GM08714 (cell line): ENCODE measurements around the gene ARID1B.

ENCODE experiments used
- H3K4me3 ChIP-seq: fragments of 200-500 bp; sonication (Bioruptor generic); 2 replicates; pipeline ENCODE4 v1.5.1; 2014; ENCODE audit warnings: mild to moderate bottlenecking, low read length, inconsistent platforms
- ZNF274 ChIP-seq: IDR thresholded peaks from 2 replicates; pipeline ENCODE4 v1.6.1; 2012; ENCODE audit warnings: mild to moderate bottlenecking, low read depth, low read length

ARID1B gene

DNA sequence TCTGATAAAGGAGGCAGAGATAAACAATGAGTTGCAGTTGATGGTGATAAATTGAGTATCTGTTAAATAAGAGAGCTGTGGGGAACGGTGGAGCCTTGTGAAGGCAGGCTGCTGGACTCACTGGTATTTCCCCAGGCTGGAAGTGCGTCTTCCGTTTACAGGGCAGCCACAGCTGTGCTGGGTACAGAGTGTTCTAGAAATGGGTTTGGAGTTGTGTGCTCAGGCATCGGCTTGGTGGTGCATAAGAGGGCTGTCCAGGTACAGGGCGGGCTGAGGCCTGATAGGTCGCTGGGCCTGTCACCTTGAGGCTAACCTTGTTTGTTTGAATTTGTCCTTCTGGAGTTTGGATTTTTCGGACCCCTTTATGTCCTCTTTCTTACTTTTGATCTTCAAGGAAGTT, 39.3 kb downstream of the ARID1B start:
- H3K4me3 ChIP-seq: no peak overlapping the region
- TF ChIP-seq ZNF274: no peak

DNA sequence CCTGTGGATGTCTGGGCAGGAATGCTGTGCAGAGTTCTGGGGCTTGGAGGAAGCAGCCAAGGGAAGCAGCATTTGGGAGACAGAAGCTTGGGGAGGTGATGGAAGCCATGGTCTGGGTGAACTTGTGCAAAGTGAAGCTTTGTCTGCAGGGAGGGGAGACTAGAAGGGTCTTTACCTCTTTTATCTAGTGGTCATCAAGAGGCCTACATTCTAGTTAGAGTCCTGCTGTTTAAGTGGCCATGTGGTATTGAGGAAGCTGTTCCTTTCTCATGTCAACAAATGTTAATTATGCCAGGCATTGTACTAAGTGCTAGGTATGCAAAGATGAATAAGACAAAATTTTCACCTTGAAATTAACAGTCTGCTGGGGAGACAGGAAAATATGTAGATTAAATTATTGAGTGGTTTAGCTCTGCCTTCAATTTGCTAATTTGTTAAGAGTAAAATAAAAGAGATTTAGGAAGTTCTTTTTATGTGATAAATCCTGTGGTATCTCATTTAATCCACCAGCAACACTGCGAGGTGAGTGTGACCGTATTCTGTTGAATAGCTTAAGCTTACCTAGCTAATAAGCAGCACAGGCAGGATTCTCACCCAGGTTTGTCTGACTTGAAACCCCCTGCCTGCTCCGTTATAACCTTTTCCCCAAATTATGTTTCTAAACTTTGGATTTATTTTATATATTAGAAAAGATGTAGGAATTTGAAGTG, 43.1 kb downstream of the ARID1B start:
- H3K4me3 ChIP-seq: no peak overlapping the region
- no peak for TF ChIP-seq ZNF274

DNA sequence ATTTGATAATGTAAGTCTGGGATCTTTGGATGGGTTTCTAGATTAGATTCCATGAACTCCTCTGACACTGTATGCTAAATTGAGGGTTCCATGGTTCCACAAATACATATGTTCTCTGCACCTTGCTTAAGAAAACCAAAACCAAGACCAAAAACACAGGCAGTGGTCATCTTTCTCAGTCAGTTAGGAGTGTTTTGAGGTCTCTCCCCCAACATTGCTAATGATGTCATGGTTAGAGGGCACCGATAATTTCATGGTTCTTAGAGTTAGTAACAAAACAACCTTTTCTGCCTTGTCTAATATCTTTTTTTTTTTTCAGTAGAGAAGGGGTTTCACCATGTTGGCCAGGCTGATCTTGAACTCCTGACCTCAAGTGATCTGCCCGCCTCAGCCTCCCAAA, 44.5 kb downstream of the ARID1B start:
- H3K4me3 ChIP-seq: no peak overlapping the region
- no peak for TF ChIP-seq ZNF274

DNA sequence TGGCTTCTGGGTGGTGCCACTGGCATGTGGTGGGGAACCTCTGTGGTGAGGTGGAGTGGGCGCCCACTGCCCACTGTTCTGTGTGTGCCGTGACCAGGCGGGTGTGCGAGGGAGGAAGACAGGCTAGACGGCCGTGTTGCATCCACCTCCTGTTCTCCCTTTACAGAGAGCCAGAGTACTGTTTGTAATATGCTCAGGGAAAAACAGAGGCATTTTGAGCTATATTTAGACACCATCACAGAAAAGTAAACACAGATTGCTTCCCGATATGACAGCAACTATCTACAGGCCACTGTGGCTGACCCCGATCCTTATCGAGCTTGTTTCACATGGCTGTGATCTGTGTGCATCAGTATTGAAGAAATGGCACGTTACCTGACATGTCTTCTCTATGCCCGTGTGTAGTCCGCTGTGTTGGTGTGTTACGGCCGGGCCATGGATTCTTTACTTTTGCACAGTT, 45.6 kb downstream of the ARID1B start:
- H3K4me3 ChIP-seq: no peak overlapping the region
- TF ChIP-seq ZNF274: no peak

DNA sequence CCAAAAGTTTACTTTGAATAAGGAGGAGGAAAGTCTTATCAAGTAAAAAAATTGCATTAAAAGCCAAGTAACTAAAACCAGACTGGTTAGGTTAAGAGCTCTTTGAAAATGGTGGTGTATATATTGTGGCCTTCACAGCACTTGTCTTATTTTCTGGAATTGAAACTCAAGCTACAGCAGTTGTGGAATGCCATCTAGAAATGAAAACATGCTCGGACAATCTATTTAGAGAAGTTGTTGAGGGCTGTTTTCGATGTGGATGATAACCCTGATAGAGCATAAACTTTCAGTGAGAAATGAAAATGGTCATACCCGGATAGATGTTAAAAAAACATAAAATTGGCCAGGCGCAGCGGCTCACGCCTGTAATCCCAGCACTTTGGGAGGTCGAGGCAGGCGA, 47.0 kb downstream of the ARID1B start:
- no peak overlapping the region for H3K4me3 ChIP-seq
- no peak for TF ChIP-seq ZNF274

DNA sequence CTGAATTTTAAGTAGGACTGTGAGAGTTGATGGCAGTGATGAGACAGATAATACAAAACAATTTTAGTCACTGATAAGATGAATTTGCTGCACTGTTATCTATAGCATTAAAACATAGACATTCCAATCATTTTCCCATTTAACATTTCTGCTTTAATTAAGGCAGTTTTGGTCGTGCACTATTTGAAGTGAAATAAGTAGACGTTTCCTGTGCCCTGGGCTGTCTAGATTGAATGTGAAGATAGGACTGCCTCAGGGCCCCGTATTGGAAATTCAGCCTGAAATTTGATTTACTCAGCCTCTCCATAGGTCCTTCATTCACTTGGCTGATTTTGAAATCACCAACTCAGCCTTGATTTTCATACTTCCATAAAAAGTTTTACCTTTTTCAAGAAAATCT, 48.3 kb downstream of the ARID1B start:
- no peak overlapping the region for H3K4me3 ChIP-seq
- no peak for TF ChIP-seq ZNF274

DNA sequence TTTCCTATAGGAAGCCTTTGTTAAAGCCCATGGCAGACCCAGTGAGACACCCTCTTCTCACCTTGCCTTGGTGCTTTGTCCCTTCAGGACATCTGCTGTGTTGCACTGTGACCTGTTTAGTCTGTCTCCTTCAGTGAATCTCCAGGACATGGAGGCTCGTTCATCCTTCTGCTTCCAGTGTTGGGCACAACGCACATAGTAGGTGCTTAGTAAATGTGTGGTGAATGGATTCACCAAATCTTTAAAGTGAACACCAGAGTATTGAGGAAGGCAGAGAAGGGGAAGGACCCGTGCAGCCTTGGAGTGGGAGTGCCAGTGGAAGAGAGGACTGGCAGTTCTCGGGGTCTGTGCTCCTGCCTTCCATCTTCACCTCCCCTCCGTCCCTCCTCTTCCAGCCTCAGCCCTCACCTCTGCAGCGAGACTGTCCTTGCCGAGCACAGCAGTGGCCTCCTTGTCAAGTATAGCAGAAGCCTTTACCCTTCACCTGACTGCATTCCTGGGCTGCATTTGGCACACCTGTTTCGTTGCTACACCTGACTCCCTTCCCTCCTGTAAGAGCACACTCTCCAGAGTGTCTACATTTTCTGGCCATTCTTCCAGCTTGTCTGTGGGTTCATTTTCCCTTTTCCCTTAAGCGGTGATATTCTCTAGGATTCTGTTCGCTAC, 49.2 kb downstream of the ARID1B start:
- H3K4me3 ChIP-seq: no peak overlapping the region
- no peak for TF ChIP-seq ZNF274

DNA sequence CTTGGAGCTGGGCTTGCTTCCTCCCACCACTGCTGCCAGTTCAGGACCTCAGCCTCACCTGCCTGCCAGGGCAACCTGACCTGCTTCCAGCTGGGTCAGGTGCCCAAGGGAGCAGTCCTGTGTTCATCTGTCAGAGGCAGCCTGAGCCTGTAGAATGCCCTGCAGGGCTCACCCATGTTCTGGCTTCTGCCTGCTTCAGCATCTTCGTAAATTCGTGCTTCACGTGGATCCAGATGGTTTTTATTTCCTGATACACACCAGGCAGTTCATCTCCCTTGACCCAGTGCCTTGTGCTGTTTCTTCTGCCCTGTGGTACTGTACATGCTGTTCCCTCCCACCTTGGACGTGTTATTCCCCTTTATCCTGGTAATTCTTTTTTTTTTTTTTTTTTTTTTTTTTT, 50.2 kb downstream of the ARID1B start:
- H3K4me3 ChIP-seq: no peak overlapping the region
- TF ChIP-seq ZNF274: no peak

DNA sequence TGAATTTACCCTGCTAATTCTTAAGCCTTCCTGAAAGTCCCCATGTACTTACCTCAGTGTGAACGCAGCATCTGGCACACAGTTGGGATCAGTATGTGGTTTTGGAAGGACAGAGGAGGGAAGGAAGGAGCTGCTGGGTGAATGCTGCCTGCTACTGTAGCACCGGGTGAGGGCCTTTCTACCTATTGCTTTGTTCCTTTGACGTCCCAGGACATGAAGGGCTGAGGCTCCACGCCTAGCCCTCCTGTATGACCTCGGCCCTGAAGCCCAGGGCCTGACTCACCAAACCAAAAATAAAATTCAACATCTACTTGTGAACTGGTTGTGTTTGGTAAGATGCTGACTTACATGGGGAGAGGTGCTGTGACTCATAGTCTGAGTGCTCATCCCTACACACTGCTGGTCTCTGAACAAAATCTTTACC, 51.1 kb downstream of the ARID1B start:
- no peak for TF ChIP-seq ZNF274
- H3K4me3 ChIP-seq: no peak overlapping the region

DNA sequence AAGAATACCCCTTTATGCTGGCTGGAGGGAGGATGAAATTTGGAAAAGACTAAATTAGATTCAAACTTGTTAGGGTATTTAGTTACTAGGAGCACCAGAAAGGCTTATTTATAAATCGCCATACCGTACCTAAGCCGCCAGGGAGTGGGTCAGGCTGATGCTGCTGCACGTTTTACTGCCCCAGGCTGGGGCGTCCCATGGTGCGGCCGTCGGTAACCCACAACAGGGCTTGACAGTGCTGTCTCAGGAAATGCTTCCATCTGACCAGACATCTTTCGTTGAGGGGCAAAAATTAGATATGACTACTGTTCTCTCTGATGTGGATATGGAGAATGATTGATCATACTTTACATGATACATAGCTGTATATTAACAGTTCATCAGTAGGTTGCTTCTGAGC, 52.9 kb downstream of the ARID1B start:
- TF ChIP-seq ZNF274: no peak
- H3K4me3 ChIP-seq: no peak overlapping the region

DNA sequence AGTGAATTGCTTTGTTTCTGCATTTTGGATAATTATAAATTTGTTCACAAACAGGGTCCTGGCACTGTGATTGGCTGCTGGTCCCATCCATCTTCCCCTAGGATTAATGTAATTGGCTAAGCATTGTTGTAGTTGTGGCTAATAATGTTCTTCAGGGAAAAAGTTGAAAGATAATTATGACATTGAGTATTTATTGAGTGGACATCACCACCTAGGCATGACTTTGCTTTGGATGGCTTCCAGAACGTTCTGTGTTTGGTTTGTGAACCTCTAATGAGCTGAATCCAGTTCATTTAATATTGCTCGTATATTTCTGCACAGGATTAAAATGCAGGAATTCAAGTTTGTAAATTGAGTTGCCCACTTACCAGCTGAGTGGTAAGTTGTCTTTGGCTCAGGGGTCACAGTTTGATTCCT, 55.1 kb downstream of the ARID1B start:
- TF ChIP-seq ZNF274: no peak

DNA sequence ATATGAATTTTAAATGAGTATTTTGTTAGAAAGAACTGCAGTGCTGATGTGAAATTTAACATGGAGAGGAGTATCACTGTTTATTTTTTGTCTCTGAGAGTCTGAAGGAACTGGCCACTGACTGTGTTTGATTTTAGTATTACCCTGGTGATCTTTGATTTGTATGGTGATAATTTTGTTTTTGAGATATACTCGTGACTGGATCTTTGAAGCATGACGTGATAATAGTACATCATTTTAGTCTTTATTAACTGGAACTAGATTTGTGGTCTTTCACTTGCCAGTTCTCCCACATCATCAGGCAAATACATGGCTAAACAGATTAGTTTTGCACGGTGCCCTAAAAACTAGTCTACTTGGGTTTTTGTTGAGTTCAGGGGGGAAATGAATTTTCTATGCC, 55.5 kb downstream of the ARID1B start:
- no peak for TF ChIP-seq ZNF274
- no peak overlapping the region for H3K4me3 ChIP-seq

More for the DNA sequence above, 55.1 kb downstream of the ARID1B start:
- H3K4me3 ChIP-seq: no peak overlapping the region

DNA sequence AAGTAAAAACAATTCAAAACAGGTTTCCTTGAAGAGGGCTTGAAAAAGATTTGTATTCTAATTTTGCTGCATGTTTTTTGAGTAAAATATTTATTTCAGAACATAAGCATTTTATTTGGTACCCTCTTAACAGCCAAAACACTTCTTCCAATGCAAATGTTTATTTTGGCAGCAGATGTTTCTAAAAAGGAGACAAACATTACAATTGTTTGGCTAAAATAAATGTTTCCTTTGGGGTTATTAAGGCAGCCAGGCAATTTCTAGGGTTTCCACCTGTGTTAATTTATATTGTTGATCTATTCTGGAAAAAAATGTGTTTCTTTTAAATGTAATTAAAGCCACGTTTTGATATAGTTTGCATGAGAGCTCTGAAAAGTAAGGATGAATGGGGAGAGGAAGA, 56.6 kb downstream of the ARID1B start:
- no peak for TF ChIP-seq ZNF274
- H3K4me3 ChIP-seq: no peak overlapping the region

DNA sequence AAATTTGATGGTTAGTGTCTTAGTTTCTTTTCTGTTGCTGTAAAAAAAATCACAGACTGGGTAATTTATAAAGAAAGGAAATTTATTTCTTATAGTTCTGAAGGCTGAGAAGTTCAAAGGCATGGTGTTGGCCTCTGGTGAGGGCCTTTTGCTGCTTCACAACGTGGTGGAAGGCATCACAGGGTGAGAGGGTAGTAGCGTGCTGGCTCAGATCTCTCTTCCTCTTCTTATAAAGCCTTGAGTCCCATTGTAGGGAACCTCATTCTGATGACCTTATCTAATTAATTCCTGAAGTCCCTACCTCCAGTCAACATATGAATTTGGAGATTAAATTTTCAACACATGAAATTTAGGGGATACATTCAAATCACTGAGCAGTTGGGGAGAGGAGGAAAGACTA, 62.0 kb downstream of the ARID1B start:
- no peak for TF ChIP-seq ZNF274
- H3K4me3 ChIP-seq: no peak overlapping the region

DNA sequence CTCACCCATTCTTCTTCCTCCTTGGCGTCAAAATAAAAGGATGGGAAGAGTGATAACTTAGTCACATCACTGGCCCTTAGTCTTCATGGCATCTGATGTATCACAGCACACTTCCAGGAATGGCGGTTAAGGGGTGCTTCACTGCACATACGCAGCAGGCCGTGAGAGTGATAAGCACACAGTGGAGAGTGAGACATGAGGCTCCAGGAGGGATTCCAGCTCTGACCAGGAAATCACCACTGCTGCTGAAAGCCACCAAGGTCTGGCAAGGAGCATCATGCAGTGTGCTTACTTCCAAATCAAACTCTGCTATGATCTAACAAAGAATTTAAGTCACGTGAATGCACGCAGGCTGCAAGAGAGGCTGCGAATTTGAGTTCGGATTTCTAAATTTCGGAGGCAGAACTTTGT, 62.4 kb downstream of the ARID1B start:
- no peak for TF ChIP-seq ZNF274
- no peak overlapping the region for H3K4me3 ChIP-seq
